Mucosa of stomach (tissue), 1 donor: ENCODE results near the gene STRIT1.

Source experiments
- H3K27me3 ChIP-seq: one replicate; pipeline ENCODE4 v1.7.0; 2013; ENCODE audit warnings: mild to moderate bottlenecking, low read length; ENCODE audit not compliant: control insufficient read depth, insufficient read depth
- H3K36me3 ChIP-seq: one replicate; pipeline ENCODE4 v1.7.0; 2013; ENCODE audit warnings: low read length; ENCODE audit not compliant: control insufficient read depth, insufficient read depth
- H3K4me1 ChIP-seq: one replicate; pipeline ENCODE4 v1.7.0; 2013; ENCODE audit warnings: mild to moderate bottlenecking, low read length; ENCODE audit not compliant: control insufficient read depth, insufficient read depth
- H3K4me3 ChIP-seq: one replicate; pipeline ENCODE4 v1.7.0; 2013; ENCODE audit warnings: low read length
- H3K9ac ChIP-seq: one replicate; pipeline ENCODE4 v1.7.0; 2013; ENCODE audit warnings: mild to moderate bottlenecking, low read length, moderate library complexity
- H3K9me3 ChIP-seq: one replicate; pipeline ENCODE4 v1.7.0; 2013; ENCODE audit warnings: mild to moderate bottlenecking, low read length, moderate library complexity; ENCODE audit not compliant: control insufficient read depth
- donor health status: Pancreatic carcinoma.

The STRIT1 gene

DNA sequence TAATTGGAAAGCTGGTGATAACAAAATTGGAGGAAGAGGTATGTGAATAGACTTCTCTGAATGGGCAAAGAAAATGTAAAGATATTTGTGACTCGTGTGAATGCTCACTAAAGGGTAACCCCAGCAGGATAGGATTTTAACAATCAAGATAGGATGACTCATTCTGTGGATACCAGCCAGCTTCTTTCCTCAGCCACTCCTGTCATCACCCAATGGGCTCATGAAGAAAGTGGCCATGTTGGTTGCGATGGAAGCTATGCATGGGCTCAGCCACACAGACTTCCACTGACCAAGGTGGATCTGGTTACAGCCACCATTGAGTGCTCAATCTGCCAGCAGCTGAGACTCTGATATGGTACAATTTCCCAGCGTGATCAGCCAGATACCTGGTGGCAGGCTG lies 40.9 kb downstream of the STRIT1 start:
- Histone ChIP-seq H3K27me3 (no peaks in the 10 kb centered on the region), H3K4me3 (no peak overlapping the region), H3K36me3 (no peaks in the 10 kb centered on the region), H3K4me1 (no peaks in the 10 kb centered on the region), H3K9ac (no peak overlapping the region), H3K9me3 (no peaks in the 10 kb centered on the region)

DNA sequence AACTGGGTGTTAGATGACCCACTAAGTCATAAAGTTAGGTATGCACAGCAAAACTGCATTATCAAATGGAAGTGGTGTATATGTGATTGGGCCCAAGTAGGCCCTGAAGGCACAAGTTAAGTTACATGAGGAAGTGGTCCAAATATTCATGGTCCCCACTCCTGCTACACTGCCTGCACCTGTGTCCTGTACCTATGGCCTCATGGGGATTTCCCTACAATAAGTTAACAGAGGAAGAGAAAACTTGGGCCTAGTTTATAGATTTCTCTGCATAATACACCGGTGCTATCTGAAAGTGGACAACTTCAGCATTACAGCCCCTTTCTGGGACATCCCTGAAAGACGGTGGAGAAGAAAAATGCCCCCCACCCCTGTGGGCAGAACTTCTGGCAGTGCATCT lies 41.5 kb downstream of the STRIT1 start:
- Histone ChIP-seq H3K9me3 (no peaks in the 10 kb centered on the region), H3K4me3 (no peak overlapping the region), H3K27me3 (no peaks in the 10 kb centered on the region)

DNA sequence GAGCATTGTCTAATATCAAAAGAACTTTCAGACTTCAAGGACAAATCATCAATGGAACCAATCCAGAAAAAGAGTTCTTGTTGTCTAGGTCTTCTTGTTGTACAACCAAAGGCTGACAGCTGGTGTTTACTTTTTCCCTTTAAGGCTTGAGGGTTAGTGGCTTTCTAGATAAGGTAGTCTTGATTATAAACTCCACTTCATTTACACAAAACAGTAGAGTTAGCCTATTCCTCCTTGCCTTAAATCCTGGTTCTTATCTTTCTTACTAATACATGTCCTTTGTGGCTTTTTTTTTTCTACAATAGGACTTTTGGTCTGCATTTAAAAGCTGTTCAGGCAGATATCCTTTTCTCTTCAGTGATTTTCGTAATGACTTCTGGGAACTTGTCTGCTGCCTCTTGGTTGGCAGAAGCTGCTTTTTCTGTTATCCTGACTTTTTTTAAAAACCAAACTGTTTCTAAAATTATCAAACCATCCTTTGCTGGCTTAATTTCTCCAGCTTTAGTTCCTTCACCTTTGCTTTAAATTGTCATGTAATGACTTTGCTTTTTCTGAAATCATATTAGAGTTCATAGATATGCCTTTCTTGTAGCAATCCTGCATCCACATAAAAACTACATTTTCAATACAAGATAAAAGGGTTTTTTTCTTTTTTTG lies 44.8 kb downstream of the STRIT1 start:
- Histone ChIP-seq H3K9ac (no peak overlapping the region), H3K4me3 (no peak overlapping the region), H3K9me3 (no peaks in the 10 kb centered on the region), H3K4me1 (no peaks in the 10 kb centered on the region), H3K27me3 (no peaks in the 10 kb centered on the region), H3K36me3 (no peaks in the 10 kb centered on the region)

More for the DNA sequence above, 41.5 kb downstream of the STRIT1 start:
- Histone ChIP-seq H3K4me1 (no peaks in the 10 kb centered on the region), H3K36me3 (no peaks in the 10 kb centered on the region), H3K9ac (no peak overlapping the region)

DNA sequence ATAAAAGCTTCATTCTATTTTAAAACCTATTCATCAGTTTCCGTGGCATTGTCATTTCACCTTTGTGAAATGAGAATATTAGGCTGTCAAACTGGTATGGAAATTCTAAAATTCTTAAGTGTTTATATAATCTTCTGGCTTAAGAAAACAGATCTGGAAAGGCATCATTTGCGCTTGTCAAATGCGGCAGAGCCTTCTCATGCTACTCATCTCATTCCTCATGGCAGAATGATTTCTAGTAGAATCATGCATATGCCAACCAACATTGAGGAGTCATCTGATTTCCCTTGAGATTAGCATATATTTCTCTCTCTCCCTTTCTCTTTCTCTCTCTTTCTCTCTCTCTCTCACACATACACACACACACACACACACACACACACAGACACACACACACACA lies 48.8 kb downstream of the STRIT1 start:
- Histone ChIP-seq H3K27me3 (no peaks in the 10 kb centered on the region), H3K36me3 (no peaks in the 10 kb centered on the region), H3K4me1 (no peaks in the 10 kb centered on the region), H3K4me3 (no peak overlapping the region), H3K9ac (no peak overlapping the region), H3K9me3 (no peaks in the 10 kb centered on the region)

DNA sequence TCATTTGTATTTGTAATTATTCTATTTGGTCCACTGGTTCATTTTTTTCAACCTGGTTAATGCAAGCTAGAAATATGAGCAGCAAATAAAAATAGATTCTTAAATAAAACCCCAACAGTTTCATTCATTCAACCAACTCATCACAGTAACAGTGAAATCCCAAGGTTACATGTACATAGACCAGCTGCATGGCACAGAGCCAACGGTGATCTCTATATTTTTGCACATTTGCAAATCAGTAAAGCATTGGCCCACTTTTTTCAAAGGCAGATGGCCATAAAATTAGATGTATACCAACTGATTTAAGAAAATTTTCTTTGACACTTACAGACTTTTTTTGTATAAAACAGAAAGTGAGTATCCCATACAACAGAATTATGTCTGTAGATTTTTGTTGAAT lies 49.3 kb downstream of the STRIT1 start:
- no peaks in the 10 kb centered on the region for H3K4me1 ChIP-seq
- H3K9me3 ChIP-seq: no peaks in the 10 kb centered on the region
- no peak overlapping the region for H3K4me3 ChIP-seq
- H3K36me3 ChIP-seq: no peaks in the 10 kb centered on the region
- H3K27me3 ChIP-seq: no peaks in the 10 kb centered on the region
- no peak overlapping the region for H3K9ac ChIP-seq

DNA sequence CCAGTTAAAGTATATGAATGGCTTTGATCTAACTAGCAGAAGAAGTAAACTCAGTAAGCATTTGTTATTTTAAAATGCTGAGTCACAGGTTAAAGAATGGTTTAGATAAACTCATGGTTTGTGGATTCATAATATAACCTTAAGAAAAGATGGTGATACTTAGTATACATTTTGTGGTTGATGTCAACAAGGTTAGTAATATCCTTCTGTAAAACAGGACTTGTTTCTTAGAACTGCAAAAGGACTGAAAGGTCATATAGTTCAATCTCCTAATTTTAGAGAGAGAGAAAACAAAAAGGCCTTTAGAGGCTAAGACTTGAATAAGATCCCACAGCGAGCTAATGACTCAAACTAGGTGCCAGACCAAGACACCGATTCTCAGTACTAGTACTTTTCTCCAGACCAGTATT lies 50.0 kb downstream of the STRIT1 start:
- Histone ChIP-seq H3K9ac (no peak overlapping the region), H3K27me3 (no peaks in the 10 kb centered on the region), H3K36me3 (no peaks in the 10 kb centered on the region), H3K9me3 (no peaks in the 10 kb centered on the region), H3K4me3 (no peak overlapping the region), H3K4me1 (no peaks in the 10 kb centered on the region)

DNA sequence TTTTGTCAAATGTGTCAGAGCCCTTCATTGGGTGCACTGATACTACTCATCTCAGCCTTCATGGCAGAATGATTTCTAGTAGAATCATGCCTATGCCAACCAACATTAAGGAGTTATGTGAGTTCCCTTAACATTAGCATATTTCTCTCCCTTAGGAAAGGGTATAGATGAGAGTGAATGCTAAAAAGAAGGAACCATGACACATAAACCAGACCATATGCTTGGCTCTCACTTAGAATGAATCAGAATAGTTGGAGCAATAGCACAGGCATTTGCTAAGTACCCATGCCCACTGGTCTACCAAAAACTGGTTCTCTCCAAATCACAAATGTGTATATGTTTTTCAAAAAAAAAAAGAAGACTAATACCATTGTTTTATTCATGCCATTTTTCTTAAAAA lies 51.1 kb downstream of the STRIT1 start:
- no peak overlapping the region for H3K9ac ChIP-seq
- H3K4me1 ChIP-seq: no peaks in the 10 kb centered on the region
- H3K9me3 ChIP-seq: no peaks in the 10 kb centered on the region
- no peaks in the 10 kb centered on the region for H3K36me3 ChIP-seq
- no peaks in the 10 kb centered on the region for H3K27me3 ChIP-seq
- H3K4me3 ChIP-seq: no peak overlapping the region

DNA sequence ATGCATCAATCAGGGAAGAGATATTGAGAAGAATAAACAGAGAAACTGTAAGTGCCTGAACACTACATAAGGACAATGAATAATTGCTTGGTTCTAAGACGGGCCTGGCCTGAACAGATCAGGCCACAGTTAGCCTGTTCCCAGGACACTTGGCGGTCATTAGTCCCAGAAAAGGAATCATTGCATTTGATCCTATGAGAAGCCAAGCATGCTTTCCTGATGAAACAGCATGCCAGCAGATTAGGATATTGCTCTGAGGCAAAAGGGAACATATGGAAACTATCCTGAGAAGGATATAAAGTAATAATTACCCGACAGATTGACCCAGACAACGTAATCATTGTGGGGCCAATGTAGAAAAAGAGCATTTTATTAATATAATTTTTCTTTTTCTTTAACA lies 51.9 kb downstream of the STRIT1 start:
- Histone ChIP-seq H3K4me3 (no peak overlapping the region), H3K27me3 (no peaks in the 10 kb centered on the region), H3K9ac (no peak overlapping the region), H3K9me3 (no peaks in the 10 kb centered on the region), H3K36me3 (no peaks in the 10 kb centered on the region), H3K4me1 (no peaks in the 10 kb centered on the region)
